ENCODE measurements around the gene GTSE1.
A peak's percentile ranks its signal among the peaks of the same experiment; 100 is the strongest.

The GTSE1 gene

DNA sequence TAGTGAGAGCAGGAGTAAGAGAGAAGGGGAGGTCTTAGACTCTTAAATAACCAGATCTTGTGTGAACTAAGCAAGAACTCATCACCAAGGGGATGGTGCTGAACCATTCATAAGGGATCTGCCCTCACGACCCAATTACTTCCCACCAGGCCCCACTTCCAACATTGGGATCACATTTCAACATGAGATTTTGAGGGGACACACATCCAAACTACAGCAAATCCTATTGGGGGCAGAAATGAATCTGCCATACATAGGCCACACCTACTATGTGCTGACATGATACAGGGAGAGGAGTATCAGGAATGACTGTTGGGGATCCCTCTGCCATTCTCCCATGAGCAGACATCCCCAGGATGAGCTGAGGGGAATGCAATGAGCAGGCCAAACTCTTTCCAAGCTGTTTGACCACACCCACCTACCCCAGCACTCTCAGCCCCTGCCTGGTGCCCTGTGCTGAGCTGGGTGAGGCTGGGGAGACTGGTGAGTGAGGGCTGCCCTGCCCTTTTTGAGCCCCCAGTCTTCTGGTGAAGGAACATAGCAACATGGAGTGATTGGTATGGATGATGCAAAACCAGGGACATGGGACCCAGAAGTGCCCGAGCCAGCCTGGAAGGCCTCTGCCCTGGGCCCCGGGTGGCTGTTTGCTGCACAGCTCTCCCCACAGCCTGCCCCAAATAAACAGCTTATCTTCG lies 1.2 kb upstream of the GTSE1 start:
- ATAC-seq: no peak
- TF ChIP-seq RARB (CRISPR knock-in tag; IDR thresholded peaks at IDR 0.05) (no peak), BACH2 (CRISPR knock-in tag; IDR thresholded peaks at IDR 0.05; ENCODE audit: borderline replicate concordance) (no peak), ZNF565 (CRISPR knock-in tag; conservative IDR thresholded peaks at IDR 0.05; ENCODE audit: low read depth) (no peak), ISL1 (CRISPR knock-in tag; IDR thresholded peaks at IDR 0.05) (no peak), ESRRG (CRISPR knock-in tag; IDR thresholded peaks at IDR 0.05) (no peak), ARNTL (CRISPR knock-in tag; IDR thresholded peaks at IDR 0.05; ENCODE audit: borderline replicate concordance, low read depth) (no peak), PPARA (CRISPR knock-in tag; IDR thresholded peaks at IDR 0.05; ENCODE audit: borderline replicate concordance) (no peak), CREB5 (CRISPR knock-in tag; IDR thresholded peaks at IDR 0.05; ENCODE audit: low read depth) (no peak), TCF4 (CRISPR knock-in tag; IDR thresholded peaks at IDR 0.05; ENCODE audit: borderline replicate concordance) (no peak), OSR1 (CRISPR knock-in tag; IDR thresholded peaks at IDR 0.05) (no peak)

DNA sequence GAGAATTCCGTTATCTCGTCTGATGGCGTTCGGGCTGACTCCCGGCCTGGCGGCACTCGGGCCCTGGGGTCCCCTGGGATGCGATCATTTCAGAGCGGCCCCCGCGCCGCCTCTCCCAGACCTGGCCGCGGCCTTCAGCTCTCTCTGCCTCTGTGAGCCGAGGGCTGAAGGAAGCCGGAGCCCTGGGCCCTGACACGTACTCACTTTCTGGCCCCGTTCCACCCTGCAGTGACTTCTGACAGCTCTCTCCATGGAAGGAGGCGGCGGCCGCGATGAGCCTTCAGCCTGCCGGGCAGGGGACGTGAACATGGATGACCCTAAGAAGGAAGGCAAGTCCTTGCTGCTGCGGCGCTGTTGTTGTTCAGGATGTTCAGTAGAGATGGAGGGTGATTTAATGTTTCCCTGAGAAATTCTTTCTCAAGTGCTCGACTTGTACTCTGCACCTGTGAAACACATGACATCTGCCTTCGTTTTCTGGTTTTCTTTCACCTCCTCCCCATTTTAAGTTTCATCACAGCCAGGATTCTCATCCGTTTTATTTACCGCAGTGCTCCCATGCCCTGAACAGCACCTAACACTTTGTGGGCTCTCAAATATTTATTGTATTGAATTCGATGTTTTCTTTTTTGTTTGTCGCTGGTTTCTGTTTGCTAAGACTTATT lies 612 bp downstream of the GTSE1 start:
- peak; percentile 31 for ATAC-seq
- no peak for TF ChIP-seq CREB5 (CRISPR knock-in tag; IDR thresholded peaks at IDR 0.05; ENCODE audit: low read depth)
- TF ChIP-seq CSRNP3 (CRISPR knock-in tag; IDR thresholded peaks at IDR 0.05): no peak
- no peak for TF ChIP-seq PATZ1 (CRISPR knock-in tag; IDR thresholded peaks at IDR 0.05; ENCODE audit: borderline replicate concordance)
- TF ChIP-seq ARNTL (CRISPR knock-in tag; IDR thresholded peaks at IDR 0.05; ENCODE audit: borderline replicate concordance, low read depth): no peak
- TF ChIP-seq SNAI2 (CRISPR knock-in tag; IDR thresholded peaks at IDR 0.05): no peak
- no peak for TF ChIP-seq PPARA (CRISPR knock-in tag; IDR thresholded peaks at IDR 0.05; ENCODE audit: borderline replicate concordance)
- TF ChIP-seq ESRRG (CRISPR knock-in tag; IDR thresholded peaks at IDR 0.05): no peak
- TF ChIP-seq, protein P1, sequence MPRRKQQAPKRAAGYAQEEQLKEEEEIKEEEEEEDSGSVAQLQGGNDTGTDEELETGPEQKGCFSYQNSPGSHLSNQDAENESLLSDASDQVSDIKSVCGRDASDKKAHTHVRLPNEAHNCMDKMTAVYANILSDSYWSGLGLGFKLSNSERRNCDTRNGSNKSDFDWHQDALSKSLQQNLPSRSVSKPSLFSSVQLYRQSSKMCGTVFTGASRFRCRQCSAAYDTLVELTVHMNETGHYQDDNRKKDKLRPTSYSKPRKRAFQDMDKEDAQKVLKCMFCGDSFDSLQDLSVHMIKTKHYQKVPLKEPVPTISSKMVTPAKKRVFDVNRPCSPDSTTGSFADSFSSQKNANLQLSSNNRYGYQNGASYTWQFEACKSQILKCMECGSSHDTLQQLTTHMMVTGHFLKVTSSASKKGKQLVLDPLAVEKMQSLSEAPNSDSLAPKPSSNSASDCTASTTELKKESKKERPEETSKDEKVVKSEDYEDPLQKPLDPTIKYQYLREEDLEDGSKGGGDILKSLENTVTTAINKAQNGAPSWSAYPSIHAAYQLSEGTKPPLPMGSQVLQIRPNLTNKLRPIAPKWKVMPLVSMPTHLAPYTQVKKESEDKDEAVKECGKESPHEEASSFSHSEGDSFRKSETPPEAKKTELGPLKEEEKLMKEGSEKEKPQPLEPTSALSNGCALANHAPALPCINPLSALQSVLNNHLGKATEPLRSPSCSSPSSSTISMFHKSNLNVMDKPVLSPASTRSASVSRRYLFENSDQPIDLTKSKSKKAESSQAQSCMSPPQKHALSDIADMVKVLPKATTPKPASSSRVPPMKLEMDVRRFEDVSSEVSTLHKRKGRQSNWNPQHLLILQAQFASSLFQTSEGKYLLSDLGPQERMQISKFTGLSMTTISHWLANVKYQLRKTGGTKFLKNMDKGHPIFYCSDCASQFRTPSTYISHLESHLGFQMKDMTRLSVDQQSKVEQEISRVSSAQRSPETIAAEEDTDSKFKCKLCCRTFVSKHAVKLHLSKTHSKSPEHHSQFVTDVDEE (CRISPR knock-in tag; IDR thresholded peaks at IDR 0.05): no peak
- no peak for TF ChIP-seq ZFP30 (CRISPR knock-in tag; IDR thresholded peaks at IDR 0.05)
- TF ChIP-seq TOX (CRISPR knock-in tag; IDR thresholded peaks at IDR 0.05; ENCODE audit: borderline replicate concordance): no peak
- no peak for TF ChIP-seq POU6F1 (CRISPR knock-in tag; IDR thresholded peaks at IDR 0.05; ENCODE audit: borderline replicate concordance, low read depth)

GRCh38 chr22:46299101-46299500 lies 2.4 kb downstream of the GTSE1 start:
- TF ChIP-seq TCF4 (CRISPR knock-in tag; IDR thresholded peaks at IDR 0.05; ENCODE audit: borderline replicate concordance): no peak
- no peak for TF ChIP-seq ESRRG (CRISPR knock-in tag; IDR thresholded peaks at IDR 0.05)
- no peak for TF ChIP-seq TOX (CRISPR knock-in tag; IDR thresholded peaks at IDR 0.05; ENCODE audit: borderline replicate concordance)
- ATAC-seq: no peak

All from SK-N-SH treated with all-trans-retinoic acid at 6 μM for 48 hours (cell line).